CD4-positive, CD25-positive, alpha-beta regulatory T cell (primary cell): ENCODE measurements around the gene MRPS18A. TPM values are rescaled to one million over a fixed set of nuclear protein-coding genes. Genes with fewer than 3 reads are reported as not detected.

Experiments
- ATAC-seq, 2 donors: fragments of 150-1000 bp; cut with Tn5 transposase; one replicate each; pipeline ENCODE4 v1.10.0; 2021; ENCODE audit warnings: low read depth in 2 of 2, moderate number of reproducible peaks in 2 of 2, moderate library complexity in 1 of 2
- DNase-seq, 3 donors: peaks; one replicate each; pipeline versions ENCODE4 v3.0.0 to v3.0.0-alpha.2; 2012 to 2022; ENCODE audit warnings: mixed read lengths in 1 of 3
- H3K27ac ChIP-seq: one replicate; pipeline ENCODE4 v1.7.0; 2013; ENCODE audit warnings: mild to moderate bottlenecking, low read length; ENCODE audit not compliant: insufficient read depth, poor library complexity, severe bottlenecking
- H3K27me3 ChIP-seq: one replicate; pipeline ENCODE4 v1.7.0; 2013; ENCODE audit warnings: low read length; ENCODE audit not compliant: control insufficient read depth, insufficient read depth
- H3K36me3 ChIP-seq: one replicate; pipeline ENCODE4 v1.7.0; 2013; ENCODE audit warnings: mild to moderate bottlenecking, low read length, moderate library complexity; ENCODE audit not compliant: control insufficient read depth, insufficient read depth
- H3K4me1 ChIP-seq: 2 replicates; pipeline ENCODE4 v1.7.0; 2013; ENCODE audit warnings: mild to moderate bottlenecking, low read length; ENCODE audit not compliant: insufficient read depth, control insufficient read depth, poor library complexity, severe bottlenecking
- H3K4me3 ChIP-seq: one replicate; pipeline ENCODE4 v1.7.0; 2013; ENCODE audit warnings: low read depth, mild to moderate bottlenecking, low read length, moderate library complexity
- H3K9me3 ChIP-seq, 2 experiments: 1 replicate in 1 of 2; 2 replicates in 1 of 2; pipeline ENCODE4 v1.7.0; 2013; ENCODE audit warnings: low read length in 2 of 2, mild to moderate bottlenecking in 1 of 2, moderate library complexity in 1 of 2; ENCODE audit not compliant: control insufficient read depth in 2 of 2
- H3K27ac Mint-ChIP-seq, 3 donors: one replicate each; pipeline ENCODE4 v1.8.0; 2020 to 2022; ENCODE audit warnings: mild to moderate bottlenecking in 3 of 3, mixed read lengths in 3 of 3, moderate library complexity in 2 of 3
- H3K27me3 Mint-ChIP-seq: one replicate; pipeline ENCODE4 v1.8.0; 2022; ENCODE audit warnings: mild to moderate bottlenecking, mixed read lengths
- H3K36me3 Mint-ChIP-seq: one replicate; pipeline ENCODE4 v1.8.0; 2020; ENCODE audit warnings: mixed read lengths
- H3K4me1 Mint-ChIP-seq, 4 donors: one replicate each; pipeline ENCODE4 v1.8.0; 2020 to 2022; ENCODE audit warnings: mixed read lengths in 4 of 4, mild to moderate bottlenecking in 1 of 4
- H3K4me3 Mint-ChIP-seq, 4 donors: one replicate each; pipeline ENCODE4 v1.8.0; 2020 to 2022; ENCODE audit warnings: mild to moderate bottlenecking in 4 of 4, mixed read lengths in 4 of 4, moderate library complexity in 3 of 4
- H3K9me3 Mint-ChIP-seq, 7 donors: one replicate each; pipeline ENCODE4 v1.8.0; 2020 to 2022; ENCODE audit warnings: mixed read lengths in 7 of 7, mild to moderate bottlenecking in 3 of 7, moderate library complexity in 2 of 7
- polyA plus RNA-seq, 4 donors: library from polyadenylated mRNA; unstranded; fragments of 300-500 nt; fragmentation: Illumina TruSeq; gene quantifications; one replicate each; pipeline ENCODE4 v1.2.3, GENCODE V29; 2021
- total RNA-seq: library from RNA; stranded (reverse); gene quantifications from one replicate; pipeline ENCODE4 v1.2.3, GENCODE V29; 2022

MRPS18A gene
- total and polyA plus RNA-seq, 5 donors from 2014 or later: 24.3 to 73.8 (median 68.6) TPM

DNA sequence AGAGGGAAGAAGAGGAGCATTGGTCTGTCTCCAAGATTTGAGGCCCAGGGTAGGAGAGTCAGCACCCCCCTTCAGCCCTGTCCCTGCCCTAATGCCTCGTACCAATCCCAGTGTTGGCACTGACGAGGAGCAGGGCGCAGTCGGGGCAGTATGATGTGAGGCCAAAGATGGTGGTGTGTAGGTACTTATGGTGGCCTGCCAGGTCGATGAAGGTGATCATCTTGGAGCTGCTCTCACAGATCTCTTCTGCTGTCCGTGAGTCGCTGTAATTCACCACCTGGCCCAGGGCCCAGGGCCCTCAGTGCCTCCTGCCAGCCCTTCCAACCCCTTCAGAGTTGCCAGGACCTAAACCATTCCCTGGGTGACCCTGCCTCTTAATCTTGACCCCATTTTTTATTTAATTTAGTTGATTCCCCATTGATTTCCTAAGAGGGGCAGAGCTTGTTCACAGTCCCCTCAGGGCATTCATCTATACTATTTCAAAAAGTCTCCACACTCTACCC lies 62.8 kb downstream of the MRPS18A start:
- peaks cover 36% of the 10 kb centered on the region for H3K36me3 Mint-ChIP-seq

DNA sequence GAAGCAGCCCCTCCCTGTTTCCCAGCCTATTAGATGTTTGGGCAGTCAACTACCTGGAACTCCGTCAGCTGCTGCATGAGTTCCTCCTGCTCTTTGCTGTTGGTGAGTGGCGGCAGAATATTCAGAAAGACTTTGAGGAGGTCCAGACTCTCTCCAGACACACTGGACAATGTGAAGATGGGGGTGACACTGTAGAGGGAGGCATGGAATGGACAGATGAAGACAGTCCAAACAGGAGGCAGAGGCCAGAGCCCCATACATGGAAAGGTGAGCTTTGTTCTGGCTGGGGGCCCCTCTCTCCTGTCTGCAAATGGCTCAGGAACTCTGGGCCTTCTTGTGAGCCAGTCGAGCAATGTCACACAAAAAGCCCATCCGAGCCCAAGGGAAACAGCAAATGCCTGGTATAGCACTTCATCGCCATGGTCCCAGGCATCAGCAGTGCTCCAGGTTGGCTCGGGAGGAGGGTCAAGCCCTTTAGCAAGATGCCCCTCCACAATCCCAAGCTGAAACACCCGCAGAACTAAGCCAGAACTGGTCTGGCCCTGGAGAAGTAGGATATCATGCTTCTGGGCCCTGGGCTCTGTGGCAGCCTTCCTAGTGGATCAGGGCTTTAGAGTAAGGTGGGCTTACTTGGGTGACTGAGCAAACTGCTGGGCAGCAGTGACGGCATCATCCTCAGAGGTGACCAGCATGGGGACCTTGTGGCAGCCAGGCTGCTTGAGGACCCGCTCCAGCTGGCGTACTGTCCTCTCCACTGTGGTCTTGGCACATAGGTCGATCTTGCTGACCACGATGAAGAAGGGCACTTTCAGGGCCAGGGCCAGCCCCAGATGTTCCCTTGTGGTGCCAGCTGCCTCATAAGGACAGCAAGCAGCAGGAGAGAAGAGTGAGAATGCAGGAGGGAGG lies 63.5 kb downstream of the MRPS18A start:
- ATAC-seq (no peak), DNase-seq (no peak)
- Histone ChIP-seq H3K4me3 (no peak overlapping the region), H3K27ac (no peak overlapping the region), H3K36me3 (peaks cover 56% of the 10 kb centered on the region), H3K9me3 (no peaks in the 10 kb centered on the region), H3K27me3 (no peaks in the 10 kb centered on the region), H3K4me1 (peaks cover 18% of the 10 kb centered on the region)
- H3K9me3 Mint-ChIP-seq: no peaks in the 10 kb centered on the region
- peak overlapping the region in 1 of 3 donors; percentile 18 for H3K27ac Mint-ChIP-seq
- H3K4me3 Mint-ChIP-seq: peak overlapping the region in 3 of 4 donors; percentile 5 to 79 (median 20)
- no peaks in the 10 kb centered on the region for H3K27me3 Mint-ChIP-seq
- peaks cover 10 to 43% (median 28%) of the 10 kb centered on the region in 4 donors for H3K4me1 Mint-ChIP-seq
- H3K36me3 Mint-ChIP-seq: peaks cover 36% of the 10 kb centered on the region

More for the DNA sequence above, 62.8 kb downstream of the MRPS18A start:
- H3K36me3 ChIP-seq: peaks cover 56% of the 10 kb centered on the region
- no peak overlapping the region for H3K4me3 ChIP-seq
- Mint-ChIP-seq H3K9me3 (no peaks in the 10 kb centered on the region), H3K27me3 (no peaks in the 10 kb centered on the region), H3K27ac (no peak overlapping the region), H3K4me3 (no peak overlapping the region), H3K4me1 (peaks cover 11 to 43% (median 30%) of the 10 kb centered on the region in 4 donors)
- no peak overlapping the region for H3K27ac ChIP-seq
- no peaks in the 10 kb centered on the region for H3K27me3 ChIP-seq
- H3K9me3 ChIP-seq: no peaks in the 10 kb centered on the region
- DNase-seq: no peak
- no peak for ATAC-seq
- H3K4me1 ChIP-seq: peaks cover 20% of the 10 kb centered on the region

DNA sequence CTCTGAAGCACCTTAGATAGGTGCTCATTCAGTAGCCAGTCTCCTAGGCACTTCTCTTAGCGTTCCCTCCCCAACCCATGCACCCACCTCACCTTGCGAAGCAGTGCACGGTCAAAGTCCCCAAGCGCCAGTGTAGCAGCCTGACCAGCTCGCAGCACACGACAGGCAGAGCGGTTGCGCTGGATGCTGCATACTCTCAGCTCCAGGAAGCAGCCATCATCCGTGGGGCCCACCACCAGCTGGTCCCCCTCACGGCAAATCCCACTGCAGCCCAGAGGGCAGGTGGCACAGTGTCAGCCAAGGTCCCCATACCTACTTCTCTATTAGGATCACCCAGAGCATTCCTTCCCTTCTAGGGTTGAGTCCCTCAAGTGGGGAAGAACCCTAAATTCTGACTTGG lies 65.0 kb downstream of the MRPS18A start:
- H3K4me3 ChIP-seq: no peak overlapping the region
- H3K36me3 Mint-ChIP-seq: peaks cover 36% of the 10 kb centered on the region
- DNase-seq (no peak), ATAC-seq (no peak)
- H3K27ac ChIP-seq: no peak overlapping the region
- H3K4me1 Mint-ChIP-seq: peaks cover 7 to 30% (median 21%) of the 10 kb centered on the region in 4 donors
- H3K27me3 ChIP-seq: no peaks in the 10 kb centered on the region
- H3K4me1 ChIP-seq: peaks cover 5% of the 10 kb centered on the region
- H3K9me3 ChIP-seq: no peaks in the 10 kb centered on the region
- no peak overlapping the region for H3K4me3 Mint-ChIP-seq
- peak overlapping the region in 1 of 3 donors; percentile 81 for H3K27ac Mint-ChIP-seq
- no peaks in the 10 kb centered on the region for H3K9me3 Mint-ChIP-seq
- H3K36me3 ChIP-seq: peaks cover 56% of the 10 kb centered on the region
- no peaks in the 10 kb centered on the region for H3K27me3 Mint-ChIP-seq

DNA sequence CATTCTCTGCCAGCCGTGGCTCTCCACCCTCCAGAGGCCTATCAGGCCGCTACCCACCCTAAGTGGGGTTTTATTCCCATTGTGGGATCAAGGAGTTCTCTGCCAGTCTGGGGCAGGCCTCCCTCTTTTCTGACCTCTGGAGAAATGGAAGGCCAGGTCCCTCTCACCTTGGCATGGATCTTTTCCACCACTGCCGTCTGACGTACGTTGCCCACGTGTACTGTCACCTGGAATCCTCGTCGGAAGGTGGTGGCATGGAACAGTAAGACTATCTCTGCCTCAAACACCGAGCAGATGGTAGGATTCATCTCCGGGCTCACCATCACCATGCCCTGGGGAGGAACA lies 65.8 kb downstream of the MRPS18A start:
- Mint-ChIP-seq H3K9me3 (no peaks in the 10 kb centered on the region), H3K27me3 (no peaks in the 10 kb centered on the region), H3K36me3 (peaks cover 36% of the 10 kb centered on the region), H3K4me1 (peaks cover 0 to 25% (median 14%) of the 10 kb centered on the region in 4 donors), H3K27ac (no peak overlapping the region), H3K4me3 (no peak overlapping the region)
- ATAC-seq: no peak
- Histone ChIP-seq H3K4me1 (no peaks in the 10 kb centered on the region), H3K27ac (no peak overlapping the region), H3K36me3 (peaks cover 56% of the 10 kb centered on the region), H3K27me3 (no peaks in the 10 kb centered on the region), H3K9me3 (no peaks in the 10 kb centered on the region), H3K4me3 (no peak overlapping the region)
- no peak for DNase-seq

Other genes starting within 250 kb of the MRPS18A start
- gene DLK2, start 232.2 kb downstream of the MRPS18A start, total RNA-seq: 0.76 TPM
- under 1 TPM in 3 of 4 donors, not detected in 1; 0.20 to 0.87 (median 0.70) TPM for gene DLK2, start 232.2 kb downstream of the MRPS18A start, polyA plus RNA-seq
- gene TJAP1, start 210.2 kb downstream of the MRPS18A start, total RNA-seq: 36.3 TPM
- 1 to 10 TPM; 5.5 to 9.5 (median 6.6) TPM for gene TJAP1, start 210.2 kb downstream of the MRPS18A start, polyA plus RNA-seq
- gene LRRC73, start 177.4 kb downstream of the MRPS18A start, total RNA-seq: 0.30 TPM
- gene LRRC73, start 177.4 kb downstream of the MRPS18A start, polyA plus RNA-seq: not detected
- gene YIPF3, start 170.9 kb downstream of the MRPS18A start, total RNA-seq: 59.2 TPM
- 100 to 1,000 TPM; 101 to 135 (median 117) TPM for gene YIPF3, start 170.9 kb downstream of the MRPS18A start, polyA plus RNA-seq
- 26.8 TPM for gene POLR1C, start 170.7 kb downstream of the MRPS18A start, total RNA-seq
- 10 to 100 TPM in 2 of 4 donors, 1 to 10 TPM in 2; 8.4 to 20.5 (median 11.5) TPM for gene POLR1C, start 170.7 kb downstream of the MRPS18A start, polyA plus RNA-seq
- 56.8 TPM for gene XPO5, start 111.8 kb downstream of the MRPS18A start, total RNA-seq
- 10 to 100 TPM in 1 of 4 donors, 1 to 10 TPM in 3; 5.5 to 10.9 (median 8.1) TPM for gene XPO5, start 111.8 kb downstream of the MRPS18A start, polyA plus RNA-seq
- gene POLH, start 111.6 kb downstream of the MRPS18A start, total RNA-seq: 13.9 TPM
- 10 to 100 TPM; 10.4 to 14.7 (median 10.8) TPM for gene POLH, start 111.6 kb downstream of the MRPS18A start, polyA plus RNA-seq
- gene GTPBP2, start 58.5 kb downstream of the MRPS18A start, total RNA-seq: 49.9 TPM
- gene GTPBP2, start 58.5 kb downstream of the MRPS18A start, polyA plus RNA-seq: 1 to 10 TPM; 1.5 to 4.0 (median 2.3) TPM
- 24.8 TPM for gene MAD2L1BP, start 52.0 kb downstream of the MRPS18A start, total RNA-seq
- 10 to 100 TPM; 28.9 to 38.6 (median 32.1) TPM for gene MAD2L1BP, start 52.0 kb downstream of the MRPS18A start, polyA plus RNA-seq
- gene RSPH9, start 42.8 kb downstream of the MRPS18A start, total RNA-seq: 0.15 TPM
- gene RSPH9, start 42.8 kb downstream of the MRPS18A start, polyA plus RNA-seq: 1 to 10 TPM in 1 of 4 donors, under 1 TPM in 3; 0.76 to 1.4 (median 0.95) TPM
- 0.22 TPM for gene VEGFA, start 82.4 kb upstream of the MRPS18A start, total RNA-seq
- gene VEGFA, start 82.4 kb upstream of the MRPS18A start, polyA plus RNA-seq: under 1 TPM in 2 of 4 donors, not detected in 2; 0.01 to 0.13 TPM